KMS-11 (cell line): Measurements from ENCODE around the gene ZNHIT2.

Experiments
- H2AFZ ChIP-seq: fragments of 200-600 bp; sonication (generic); 2 replicates; pipeline ENCODE4 v1.6.1; 2016; ENCODE audit warnings: antibody characterized with exemption, mixed run types, low read depth
- H3K27ac ChIP-seq: fragments of 200-600 bp; sonication (generic); 2 replicates; pipeline ENCODE4 v1.6.1; 2016; ENCODE audit warnings: mild to moderate bottlenecking, mixed run types
- H3K27me3 ChIP-seq: fragments of 200-600 bp; sonication (generic); 2 replicates; pipeline ENCODE4 v1.6.1; 2017; ENCODE audit warnings: mild to moderate bottlenecking, low read depth, mixed run types, moderate library complexity; ENCODE audit not compliant: insufficient read depth
- H3K36me3 ChIP-seq: fragments of 200-600 bp; sonication (generic); 2 replicates; pipeline ENCODE4 v1.6.1; 2017; ENCODE audit warnings: mild to moderate bottlenecking, mixed run types; ENCODE audit not compliant: insufficient read depth
- H3K4me1 ChIP-seq: fragments of 200-600 bp; sonication (generic); 2 replicates; pipeline ENCODE4 v1.6.1; 2016; ENCODE audit warnings: mild to moderate bottlenecking, low read depth, mixed run types; ENCODE audit not compliant: poor library complexity, severe bottlenecking
- H3K4me2 ChIP-seq: fragments of 200-600 bp; sonication (generic); 2 replicates; pipeline ENCODE4 v1.7.0; 2016; ENCODE audit warnings: mild to moderate bottlenecking, mixed run types
- H3K4me3 ChIP-seq: fragments of 200-600 bp; sonication (generic); IDR thresholded peaks from 2 replicates; pipeline ENCODE4 v1.6.1; 2017; ENCODE audit warnings: low read depth, low read length, mixed read lengths; ENCODE audit not compliant: insufficient read depth
- H3K79me2 ChIP-seq: fragments of 200-600 bp; sonication (generic); 2 replicates; pipeline ENCODE4 v1.6.1; 2016; ENCODE audit warnings: low read depth, mixed run types; ENCODE audit not compliant: insufficient read depth
- H3K9ac ChIP-seq: fragments of 200-600 bp; sonication (generic); 2 replicates; pipeline ENCODE4 v1.6.1; 2016; ENCODE audit warnings: mild to moderate bottlenecking, mixed run types
- H4K20me1 ChIP-seq: fragments of 200-600 bp; sonication (generic); 2 replicates; pipeline ENCODE4 v1.6.1; 2016; ENCODE audit warnings: mild to moderate bottlenecking, mixed run types; ENCODE audit not compliant: insufficient read depth
- CTCF ChIP-seq: fragments of 200-600 bp; sonication (generic); conservative IDR thresholded peaks from 2 replicates; pipeline ENCODE4 v1.6.1; 2017; ENCODE audit warnings: low read depth, mild to moderate bottlenecking, antibody characterized with exemption, low read length, moderate library complexity, mixed read lengths

The ZNHIT2 gene

GRCh38 chr11:65087827-65088226 lies 29.7 kb downstream of the ZNHIT2 start:
- peak overlapping the region; percentile 68 for H3K4me2 ChIP-seq
- H3K4me3 ChIP-seq = no peak overlapping the region

GRCh38 chr11:65087216-65087615 lies 30.3 kb downstream of the ZNHIT2 start:
- Histone ChIP-seq H3K79me2 (peaks cover 34% of the 10 kb centered on the region), H3K4me1 (peaks cover 78% of the 10 kb centered on the region), H2AFZ (no peak overlapping the region), H3K4me2 (no peak overlapping the region; the same call in 1 of the 2 replicates), H3K36me3 (no peaks in the 10 kb centered on the region), H3K27me3 (no peaks in the 10 kb centered on the region), H3K9ac (no peak overlapping the region), H3K4me3 (no peak overlapping the region), H3K27ac (peak overlapping the region; percentile 82; the same call in 1 of the 2 replicates), H4K20me1 (no peaks in the 10 kb centered on the region)
- TF ChIP-seq CTCF = no peak

More at GRCh38 chr11:65087827-65088226, 29.7 kb downstream of the ZNHIT2 start:
- H3K27ac ChIP-seq = peak overlapping the region; percentile 82; the same call in 1 of the 2 replicates
- no peaks in the 10 kb centered on the region for H3K36me3 ChIP-seq
- no peak overlapping the region for H3K9ac ChIP-seq
- no peak overlapping the region for H2AFZ ChIP-seq
- H3K79me2 ChIP-seq = peaks cover 28% of the 10 kb centered on the region
- H4K20me1 ChIP-seq = no peaks in the 10 kb centered on the region
- no peak for TF ChIP-seq CTCF
- peaks cover 78% of the 10 kb centered on the region for H3K4me1 ChIP-seq
- no peaks in the 10 kb centered on the region for H3K27me3 ChIP-seq

- no peak overlapping the region for H2AFZ ChIP-seq
- no peak overlapping the region for H3K9ac ChIP-seq
- no peak overlapping the region for H3K4me2 ChIP-seq
- peaks cover 38% of the 10 kb centered on the region for H3K79me2 ChIP-seq
- H3K36me3 ChIP-seq = no peaks in the 10 kb centered on the region
- peak overlapping the region; percentile 82; the same call in 1 of the 2 replicates for H3K27ac ChIP-seq
- H3K4me3 ChIP-seq = no peak overlapping the region
- no peak for TF ChIP-seq CTCF
- H3K27me3 ChIP-seq = no peaks in the 10 kb centered on the region
- H3K4me1 ChIP-seq = peaks cover 78% of the 10 kb centered on the region
- H4K20me1 ChIP-seq = no peaks in the 10 kb centered on the region
These were observed 30.7 kb downstream of the ZNHIT2 start for GRCh38 chr11:65086809-65087208.

- no peak for TF ChIP-seq CTCF
- Histone ChIP-seq H3K27ac (no peak overlapping the region), H3K79me2 (peaks cover 52% of the 10 kb centered on the region), H3K36me3 (no peaks in the 10 kb centered on the region), H4K20me1 (no peaks in the 10 kb centered on the region), H2AFZ (no peak overlapping the region), H3K9ac (no peak overlapping the region), H3K27me3 (no peaks in the 10 kb centered on the region), H3K4me1 (peaks cover 79% of the 10 kb centered on the region), H3K4me3 (no peak overlapping the region), H3K4me2 (peak overlapping the region; percentile 87; the same call in 1 of the 2 replicates)
These were observed 32.1 kb downstream of the ZNHIT2 start for GRCh38 chr11:65085446-65085845.
